ENCODE data around the gene HNRNPF. TPM values are rescaled to one million over a fixed set of nuclear protein-coding genes. Genes with fewer than 3 reads are reported as not detected.
"Not testable (repeated sequence)": the region's sequence is repeated elsewhere in the genome, so short reads cannot be mapped to it uniquely, and the experiment has no call there.

HNRNPF gene
- total RNA-seq: 100 to 1,000 TPM in 2 of 4 donors, 10 to 100 TPM in 2; 86.2 to 211 (median 142) TPM

GRCh38 chr10:43408710-43409384, at the start of gene HNRNPF:
Gene HNRNPF (minus strand): TSS chr10:43409186. CDS start chr10:43387884, 21,302 bp downstream.
- TF ChIP-seq CTCF (IDR thresholded peaks at IDR 0.05) (no peak), POLR2A (IDR thresholded peaks at IDR 0.05) (peak; percentile 92 to 97)

GRCh38 chr10:43458227-43458626, 49.2 kb upstream of the HNRNPF start:
- no peak overlapping the region for H3K4me3 ChIP-seq
- no peaks in the 10 kb centered on the region for H3K36me3 ChIP-seq
- TF ChIP-seq POLR2A (IDR thresholded peaks at IDR 0.05) (no peak), CTCF (IDR thresholded peaks at IDR 0.05) (no peak)
- H3K4me1 ChIP-seq: no peaks in the 10 kb centered on the region
- H3K27me3 ChIP-seq: no peaks in the 10 kb centered on the region
- no peak for DNase-seq
- intact Hi-C loops (cut with DNase I; ENCODE audit: low total_unique reads): no loop called here
- no peak overlapping the region for H3K27ac ChIP-seq
- H3K9me3 ChIP-seq: no peaks in the 10 kb centered on the region

More at GRCh38 chr10:43408710-43409384, at the start of gene HNRNPF:
- Histone ChIP-seq H3K9me3 (no peaks in the 10 kb centered on the region), H3K36me3 (no peaks in the 10 kb centered on the region), H3K4me1 (peaks cover 6% of the 10 kb centered on the region in 2 donors), H3K27ac (peak within 1 kb of the TSS; percentile 96 to 98), H3K27me3 (no peaks in the 10 kb centered on the region), H3K4me3 (peak within 1 kb of the TSS; percentile 77 to 80)
- peak; percentile 95 to 96 for DNase-seq
- intact Hi-C loops (cut with DNase I; ENCODE audit: low total_unique reads): no loop called here

- intact Hi-C loops (cut with DNase I; ENCODE audit: low total_unique reads); DNase-seq: not testable (repeated sequence)
Measured at GRCh38 chr10:43456561-43456960, 47.6 kb upstream of the HNRNPF start.

GRCh38 chr10:43454025-43454424, 45.0 kb upstream of the HNRNPF start:
- H3K36me3 ChIP-seq; H3K4me1 ChIP-seq; intact Hi-C loops (cut with DNase I; ENCODE audit: low total_unique reads); H3K4me3 ChIP-seq; H3K27ac ChIP-seq; DNase-seq; H3K27me3 ChIP-seq; H3K9me3 ChIP-seq: not testable (repeated sequence)

More at GRCh38 chr10:43456561-43456960, 47.6 kb upstream of the HNRNPF start:
- not testable (repeated sequence) for H3K9me3 ChIP-seq, H3K36me3 ChIP-seq, H3K4me3 ChIP-seq, H3K27me3 ChIP-seq, H3K4me1 ChIP-seq
- peak overlapping the region; percentile 84 to 95 for H3K27ac ChIP-seq

GRCh38 chr10:43453266-43453831, 44.4 kb upstream of the HNRNPF start:
- Histone ChIP-seq H3K4me3 (no peak overlapping the region), H3K4me1 (no peaks in the 10 kb centered on the region), H3K27me3 (no peaks in the 10 kb centered on the region), H3K27ac (no peak overlapping the region), H3K9me3 (no peaks in the 10 kb centered on the region), H3K36me3 (no peaks in the 10 kb centered on the region)
- intact Hi-C loops (cut with DNase I; ENCODE audit: low total_unique reads): no loop called here
- DNase-seq: no peak
- no peak for TF ChIP-seq CTCF (IDR thresholded peaks at IDR 0.05)
- TF ChIP-seq POLR2A (IDR thresholded peaks at IDR 0.05): no peak

GRCh38 chr10:43452356-43452914, 43.4 kb upstream of the HNRNPF start:
- DNase-seq: no peak
- intact Hi-C loops (cut with DNase I; ENCODE audit: low total_unique reads): no loop called here

More at GRCh38 chr10:43452356-43452914, 43.4 kb upstream of the HNRNPF start:
- Histone ChIP-seq H3K4me1 (no peaks in the 10 kb centered on the region), H3K9me3 (no peaks in the 10 kb centered on the region), H3K36me3 (no peaks in the 10 kb centered on the region), H3K27ac (no peak overlapping the region), H3K4me3 (no peak overlapping the region), H3K27me3 (no peaks in the 10 kb centered on the region)
- TF ChIP-seq POLR2A (IDR thresholded peaks at IDR 0.05) (no peak), CTCF (IDR thresholded peaks at IDR 0.05) (no peak)
